Measurements from ENCODE around the gene EEIG2. TPM values are rescaled to one million over a fixed set of nuclear protein-coding genes. Genes with fewer than 3 reads are reported as not detected.
A peak's percentile ranks its signal among the peaks of the same experiment; 100 is the strongest.

Gene EEIG2
- total RNA-seq, 1 donor from 2014 or later: 1.3 TPM

- Histone ChIP-seq H3K27me3 (ENCODE audit: control insufficient read depth, insufficient read depth, low read length) (no peaks in the 10 kb centered on the region), H3K36me3 (ENCODE audit: control insufficient read depth, insufficient read depth, low read length) (no peaks in the 10 kb centered on the region), H3K4me3 (ENCODE audit: low read depth, low read length) (no peak overlapping the region)
- TF ChIP-seq CTCF (IDR thresholded peaks at IDR 0.05; ENCODE audit: insufficient read depth, low read length, severe bottlenecking): peak; percentile 84
- FAIRE-seq: no peak
- peak; percentile 52 for DNase-seq (ENCODE audit: low read depth)
These were observed 1.9 kb downstream of the EEIG2 start for GRCh38 chr1:108561689-108562326.

- Histone ChIP-seq H3K4me3 (ENCODE audit: low read depth, low read length) (no peak overlapping the region), H3K27me3 (ENCODE audit: control insufficient read depth, insufficient read depth, low read length) (no peaks in the 10 kb centered on the region), H3K36me3 (ENCODE audit: control insufficient read depth, insufficient read depth, low read length) (no peaks in the 10 kb centered on the region)
- TF ChIP-seq CTCF (IDR thresholded peaks at IDR 0.05; ENCODE audit: insufficient read depth, low read length, severe bottlenecking): no peak
- DNase-seq (ENCODE audit: low read depth): no peak
- FAIRE-seq: no peak
These were observed 3.9 kb downstream of the EEIG2 start for GRCh38 chr1:108563808-108564207.

GRCh38 chr1:108565081-108565480 lies 5.2 kb downstream of the EEIG2 start:
- H3K36me3 ChIP-seq (ENCODE audit: control insufficient read depth, insufficient read depth, low read length): no peaks in the 10 kb centered on the region
- H3K27me3 ChIP-seq (ENCODE audit: control insufficient read depth, insufficient read depth, low read length): no peaks in the 10 kb centered on the region
- DNase-seq (ENCODE audit: low read depth) (no peak), FAIRE-seq (no peak)
- no peak for TF ChIP-seq CTCF (IDR thresholded peaks at IDR 0.05; ENCODE audit: insufficient read depth, low read length, severe bottlenecking)
- H3K4me3 ChIP-seq (ENCODE audit: low read depth, low read length): no peak overlapping the region

GRCh38 chr1:108565512-108565911 lies 5.6 kb downstream of the EEIG2 start:
- Histone ChIP-seq H3K36me3 (ENCODE audit: control insufficient read depth, insufficient read depth, low read length) (no peaks in the 10 kb centered on the region), H3K4me3 (ENCODE audit: low read depth, low read length) (no peak overlapping the region), H3K27me3 (ENCODE audit: control insufficient read depth, insufficient read depth, low read length) (no peaks in the 10 kb centered on the region)
- FAIRE-seq (no peak), DNase-seq (ENCODE audit: low read depth) (no peak)
- TF ChIP-seq CTCF (IDR thresholded peaks at IDR 0.05; ENCODE audit: insufficient read depth, low read length, severe bottlenecking): no peak

- H3K36me3 ChIP-seq (ENCODE audit: control insufficient read depth, insufficient read depth, low read length): no peaks in the 10 kb centered on the region
- H3K27me3 ChIP-seq (ENCODE audit: control insufficient read depth, insufficient read depth, low read length): no peaks in the 10 kb centered on the region
- DNase-seq (ENCODE audit: low read depth) (no peak), FAIRE-seq (no peak)
- no peak for TF ChIP-seq CTCF (IDR thresholded peaks at IDR 0.05; ENCODE audit: insufficient read depth, low read length, severe bottlenecking)
- H3K4me3 ChIP-seq (ENCODE audit: low read depth, low read length): no peak overlapping the region
These were observed 8.7 kb downstream of the EEIG2 start for GRCh38 chr1:108568589-108568988.
